GM12865 (cell line): Measurements from ENCODE around the gene D2HGDH.

Source experiments
- DNase-seq: peaks from one replicate; pipeline ENCODE4 v3.0.0; 2010; ENCODE audit warnings: low read depth
- H3K4me3 ChIP-seq: 2 replicates; pipeline ENCODE4 v1.5.1; 2011; ENCODE audit warnings: mild to moderate bottlenecking, low read depth, low read length, control low read depth
- TF ChIP-seq, protein P1 (sequence below): IDR thresholded peaks from 2 replicates; pipeline ENCODE4 v1.5.1; 2011; ENCODE audit warnings: low read length, control low read depth, low read depth, inconsistent platforms; ENCODE audit not compliant: insufficient read depth; ENCODE audit errors: missing control alignments

Gene D2HGDH

GRCh38 chr2:241746084-241746483 is 11.7 kb downstream of the D2HGDH start:
- no peak for DNase-seq
- no peak overlapping the region for H3K4me3 ChIP-seq
- TF ChIP-seq, protein P1, sequence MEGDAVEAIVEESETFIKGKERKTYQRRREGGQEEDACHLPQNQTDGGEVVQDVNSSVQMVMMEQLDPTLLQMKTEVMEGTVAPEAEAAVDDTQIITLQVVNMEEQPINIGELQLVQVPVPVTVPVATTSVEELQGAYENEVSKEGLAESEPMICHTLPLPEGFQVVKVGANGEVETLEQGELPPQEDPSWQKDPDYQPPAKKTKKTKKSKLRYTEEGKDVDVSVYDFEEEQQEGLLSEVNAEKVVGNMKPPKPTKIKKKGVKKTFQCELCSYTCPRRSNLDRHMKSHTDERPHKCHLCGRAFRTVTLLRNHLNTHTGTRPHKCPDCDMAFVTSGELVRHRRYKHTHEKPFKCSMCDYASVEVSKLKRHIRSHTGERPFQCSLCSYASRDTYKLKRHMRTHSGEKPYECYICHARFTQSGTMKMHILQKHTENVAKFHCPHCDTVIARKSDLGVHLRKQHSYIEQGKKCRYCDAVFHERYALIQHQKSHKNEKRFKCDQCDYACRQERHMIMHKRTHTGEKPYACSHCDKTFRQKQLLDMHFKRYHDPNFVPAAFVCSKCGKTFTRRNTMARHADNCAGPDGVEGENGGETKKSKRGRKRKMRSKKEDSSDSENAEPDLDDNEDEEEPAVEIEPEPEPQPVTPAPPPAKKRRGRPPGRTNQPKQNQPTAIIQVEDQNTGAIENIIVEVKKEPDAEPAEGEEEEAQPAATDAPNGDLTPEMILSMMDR = no peak

GRCh38 chr2:241748468-241749256 is 14.2 kb downstream of the D2HGDH start:
- H3K4me3 ChIP-seq = no peak overlapping the region
- DNase-seq = no peak
- TF ChIP-seq, protein P1 = no peak

GRCh38 chr2:241750076-241750840 is 15.8 kb downstream of the D2HGDH start:
- H3K4me3 ChIP-seq = no peak overlapping the region
- no peak for DNase-seq
- TF ChIP-seq, protein P1 = no peak

DNA sequence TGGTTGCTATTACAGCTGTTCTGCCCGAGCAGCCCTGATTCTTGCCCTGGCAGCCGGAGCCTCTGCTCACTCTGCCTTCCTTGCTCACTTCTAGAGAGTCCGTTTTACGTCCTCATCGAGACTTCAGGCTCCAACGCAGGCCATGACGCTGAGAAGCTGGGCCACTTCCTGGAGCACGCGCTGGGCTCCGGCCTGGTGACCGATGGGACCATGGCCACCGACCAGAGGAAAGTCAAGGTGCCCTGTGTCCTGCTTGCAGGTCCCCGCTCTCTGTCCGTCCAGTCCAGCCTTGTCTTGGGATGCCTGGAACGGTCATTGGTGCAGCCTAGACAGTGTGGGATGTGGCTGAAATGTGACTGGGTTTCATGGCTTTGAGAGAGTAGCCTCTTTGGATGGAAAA is 16.7 kb downstream of the D2HGDH start:
- DNase-seq = no peak
- no peak overlapping the region for H3K4me3 ChIP-seq
- TF ChIP-seq, protein P1 = no peak

DNA sequence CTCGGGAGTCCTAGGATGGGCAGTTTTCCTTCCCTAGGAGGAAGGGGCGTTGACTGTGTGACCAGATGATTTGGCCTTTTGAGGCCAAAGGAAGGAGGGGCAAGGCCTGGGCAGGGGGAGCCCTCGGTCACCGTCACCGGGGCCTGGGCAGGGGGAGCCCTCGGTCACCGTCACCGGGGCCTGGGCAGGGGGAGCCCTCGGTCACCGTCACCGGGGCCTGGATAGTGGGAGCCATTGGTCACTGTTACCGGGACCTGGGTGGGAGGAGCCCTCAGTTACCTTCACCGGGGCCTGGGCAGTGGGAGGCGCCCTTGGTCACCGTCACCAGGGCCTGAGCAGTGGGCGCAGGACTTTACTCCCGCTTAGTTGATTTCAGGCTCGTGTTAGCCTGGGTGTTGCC is 17.3 kb downstream of the D2HGDH start:
- no peak for DNase-seq
- TF ChIP-seq, protein P1 = no peak
- H3K4me3 ChIP-seq = no peak overlapping the region

- TF ChIP-seq, protein P1 = no peak
- no peak for DNase-seq
These were observed 17.8 kb downstream of the D2HGDH start for GRCh38 chr2:241752253-241752652.

More at GRCh38 chr2:241752253-241752652, 17.8 kb downstream of the D2HGDH start:
- no peak overlapping the region for H3K4me3 ChIP-seq
